HG02870 (cell line): Measurements from ENCODE around the gene ZSCAN26.
"Not testable (repeated sequence)": the region's sequence is repeated elsewhere in the genome, so short reads cannot be mapped to it uniquely, and the experiment has no call there.

ENCODE experiments used
- ATAC-seq: cut with Tn5 transposase; IDR thresholded peaks from one replicate; pipeline ENCODE4 v1.9.1; 2021; ENCODE audit warnings: mild to moderate bottlenecking, moderate library complexity; ENCODE audit not compliant: unreplicated experiment

The ZSCAN26 gene

DNA sequence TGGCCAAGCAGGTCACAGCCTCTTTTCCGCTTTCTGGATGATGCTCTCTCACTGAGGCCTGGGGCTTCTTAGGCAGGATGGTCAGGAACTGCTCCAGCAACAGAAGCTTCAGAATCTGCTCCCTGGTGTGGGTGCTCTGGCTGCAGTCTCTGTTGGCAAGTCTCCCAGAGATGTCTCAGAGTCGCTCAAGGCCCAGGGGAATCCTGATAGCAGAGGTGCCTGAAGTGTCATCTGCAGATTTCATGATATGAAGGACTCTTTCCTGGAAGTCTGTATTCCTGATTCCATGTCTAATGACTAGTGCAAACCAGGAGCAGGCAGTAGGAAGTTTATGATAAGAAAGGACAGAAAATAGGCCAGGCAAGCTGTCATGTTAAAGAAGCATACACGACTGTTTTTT, 48.7 kb downstream of the ZSCAN26 start:
- ATAC-seq = no peak

DNA sequence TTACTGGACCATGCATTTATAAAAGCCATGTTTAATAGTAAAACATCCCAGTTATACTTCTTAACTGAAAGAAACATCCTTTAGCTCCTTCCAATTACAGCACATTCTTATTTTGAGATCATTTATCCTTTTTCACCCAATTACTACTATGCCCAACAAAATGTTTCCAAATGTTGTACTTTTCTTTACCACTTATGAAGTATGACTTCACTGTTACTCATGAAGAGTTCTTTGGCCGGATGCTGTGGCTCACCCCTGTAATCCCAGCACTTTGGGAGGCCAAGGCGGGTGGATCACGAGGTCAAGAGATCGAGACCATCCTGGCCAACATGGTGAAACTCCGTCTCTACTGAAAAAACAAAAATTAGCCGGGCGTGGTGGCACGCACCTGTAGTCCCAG, 50.9 kb downstream of the ZSCAN26 start:
- ATAC-seq = not testable (repeated sequence)

GRCh38 chr6:28322661-28323060, 55.7 kb downstream of the ZSCAN26 start:
- no peak for ATAC-seq

DNA sequence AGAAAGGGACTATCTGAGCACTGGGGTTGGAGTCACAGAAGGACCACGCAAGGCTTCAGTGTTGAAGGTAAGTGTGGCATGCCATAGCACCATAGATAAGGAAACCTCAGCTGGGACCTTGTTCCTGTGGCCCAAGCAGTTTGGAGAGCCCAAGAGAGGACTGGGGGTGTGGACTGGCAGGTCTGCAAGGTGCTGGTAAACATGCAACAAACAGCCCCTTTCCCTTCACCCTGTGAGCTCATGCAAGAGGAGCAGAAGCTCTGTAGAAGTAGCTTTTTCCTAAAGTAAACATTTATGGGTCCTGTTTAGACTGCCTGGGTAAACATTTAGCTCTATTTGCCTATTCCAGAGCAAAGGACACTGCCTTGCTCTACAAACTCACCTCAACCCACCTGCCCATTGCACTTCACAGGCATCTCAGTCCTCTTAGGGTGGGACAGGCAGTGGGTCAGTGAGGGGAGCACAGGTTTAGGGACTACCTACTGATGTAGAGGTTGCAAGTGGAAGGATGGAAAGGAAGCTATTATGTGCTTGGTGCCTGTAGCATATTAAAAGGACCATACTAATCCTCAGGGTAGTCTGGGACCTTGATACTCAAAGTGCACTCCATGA, 57.0 kb downstream of the ZSCAN26 start:
- no peak for ATAC-seq

- no peak for ATAC-seq
These were observed 59.5 kb downstream of the ZSCAN26 start for GRCh38 chr6:28326371-28326948.
